ENCODE data around the gene ATP2B2.

The ATP2B2 gene

GRCh38 chr3:10289787-10290355 is 215.5 kb downstream of the ATP2B2 start:
- no peak for DNase-seq

- no peak for DNase-seq
Observed at GRCh38 chr3:10289077-10289476, 216.3 kb downstream of the ATP2B2 start.

- DNase-seq: no peak
Observed at GRCh38 chr3:10288575-10288960, 216.8 kb downstream of the ATP2B2 start.

GRCh38 chr3:10287936-10288574 is 217.3 kb downstream of the ATP2B2 start:
- DNase-seq: no peak

- DNase-seq: peak; percentile 23 to 67
Observed at GRCh38 chr3:10286596-10287295, 218.6 kb downstream of the ATP2B2 start.

- DNase-seq: no peak
Observed at GRCh38 chr3:10286133-10286524, 219.3 kb downstream of the ATP2B2 start.

- no peak for DNase-seq
Observed at GRCh38 chr3:10285272-10286132, 219.9 kb downstream of the ATP2B2 start.

GRCh38 chr3:10284496-10284895 is 220.9 kb downstream of the ATP2B2 start:
- DNase-seq: peak; percentile 46 to 66

GRCh38 chr3:10283638-10284037 is 221.7 kb downstream of the ATP2B2 start:
- no peak for DNase-seq

GRCh38 chr3:10281951-10282350 is 223.4 kb downstream of the ATP2B2 start:
- no peak for DNase-seq

- DNase-seq: no peak
Observed at GRCh38 chr3:10280571-10280970, 224.8 kb downstream of the ATP2B2 start.

GRCh38 chr3:10280177-10280529 is 225.2 kb downstream of the ATP2B2 start:
- DNase-seq: no peak

- no peak for DNase-seq
Observed at GRCh38 chr3:10279384-10280176, 225.8 kb downstream of the ATP2B2 start.

- DNase-seq: no peak
Observed at GRCh38 chr3:10278501-10278900, 226.9 kb downstream of the ATP2B2 start.

GRCh38 chr3:10277115-10277625 is 228.2 kb downstream of the ATP2B2 start:
- DNase-seq: no peak

GRCh38 chr3:10274601-10275000 is 230.8 kb downstream of the ATP2B2 start:
- no peak for DNase-seq
